Measurements from ENCODE around the gene OLFM2.

Gene OLFM2

DNA sequence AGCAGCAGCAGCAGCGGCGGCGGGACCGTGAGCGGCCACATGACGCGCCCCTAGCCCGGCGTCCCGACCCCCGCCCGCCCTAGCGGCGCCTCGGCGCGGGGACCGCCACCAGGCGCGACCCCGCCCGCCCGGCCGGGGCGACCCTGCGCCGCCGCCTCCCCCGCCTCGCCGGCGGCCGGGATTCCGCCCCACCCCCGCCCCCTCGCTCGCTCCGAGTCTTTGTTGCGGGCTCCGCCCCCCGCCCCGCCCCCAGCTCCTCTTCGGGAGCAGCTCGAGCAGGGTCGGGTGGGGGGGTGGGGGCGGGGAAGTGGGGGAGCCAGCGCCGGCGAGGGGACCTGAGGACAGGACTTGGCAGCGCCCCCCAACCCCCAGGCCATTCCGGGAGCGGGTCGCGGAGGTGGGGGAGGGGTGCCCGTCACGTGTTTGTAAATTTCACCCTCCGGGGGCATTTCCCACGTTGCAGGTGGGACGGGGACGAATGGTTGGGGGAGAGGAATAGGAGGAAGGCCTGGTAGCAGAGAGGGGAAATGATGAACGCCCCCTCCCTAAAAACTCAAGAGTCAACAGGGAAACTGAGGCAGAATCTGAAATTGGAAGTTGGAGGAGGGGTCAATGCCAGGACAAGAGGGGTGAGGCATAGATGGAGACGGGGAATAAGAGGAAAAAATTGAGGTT is at the start of gene OLFM2:
Gene OLFM2 (minus strand): TSS at position 190 of the 675 bp plus-strand sequence. CDS start 149 bp downstream, at position 41.
- H3K36me3 ChIP-seq (ENCODE audit: insufficient read depth), result no peaks in the 10 kb centered on the region
- peaks cover 49% of the 10 kb centered on the region for H3K27me3 ChIP-seq (ENCODE audit: insufficient read depth, low read depth)
- H3K4me3 ChIP-seq (IDR thresholded peaks at IDR 0.05; ENCODE audit: insufficient read depth, low read depth, low read length), result no peak within 1 kb of the TSS
- H3K4me1 ChIP-seq (ENCODE audit: low read depth, poor library complexity, severe bottlenecking), result no peaks in the 10 kb centered on the region
- no peaks in the 10 kb centered on the region for H4K20me1 ChIP-seq (ENCODE audit: insufficient read depth)
- no peak within 1 kb of the TSS for H2AFZ ChIP-seq (ENCODE audit: low read depth)
- no peak within 1 kb of the TSS for H3K4me2 ChIP-seq
- no peak within 1 kb of the TSS for H3K9ac ChIP-seq
- H3K27ac ChIP-seq, result no peak within 1 kb of the TSS
- TF ChIP-seq, protein P1, sequence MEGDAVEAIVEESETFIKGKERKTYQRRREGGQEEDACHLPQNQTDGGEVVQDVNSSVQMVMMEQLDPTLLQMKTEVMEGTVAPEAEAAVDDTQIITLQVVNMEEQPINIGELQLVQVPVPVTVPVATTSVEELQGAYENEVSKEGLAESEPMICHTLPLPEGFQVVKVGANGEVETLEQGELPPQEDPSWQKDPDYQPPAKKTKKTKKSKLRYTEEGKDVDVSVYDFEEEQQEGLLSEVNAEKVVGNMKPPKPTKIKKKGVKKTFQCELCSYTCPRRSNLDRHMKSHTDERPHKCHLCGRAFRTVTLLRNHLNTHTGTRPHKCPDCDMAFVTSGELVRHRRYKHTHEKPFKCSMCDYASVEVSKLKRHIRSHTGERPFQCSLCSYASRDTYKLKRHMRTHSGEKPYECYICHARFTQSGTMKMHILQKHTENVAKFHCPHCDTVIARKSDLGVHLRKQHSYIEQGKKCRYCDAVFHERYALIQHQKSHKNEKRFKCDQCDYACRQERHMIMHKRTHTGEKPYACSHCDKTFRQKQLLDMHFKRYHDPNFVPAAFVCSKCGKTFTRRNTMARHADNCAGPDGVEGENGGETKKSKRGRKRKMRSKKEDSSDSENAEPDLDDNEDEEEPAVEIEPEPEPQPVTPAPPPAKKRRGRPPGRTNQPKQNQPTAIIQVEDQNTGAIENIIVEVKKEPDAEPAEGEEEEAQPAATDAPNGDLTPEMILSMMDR (conservative IDR thresholded peaks at IDR 0.05; ENCODE audit: low read depth, low read length), result no peak
- H3K79me2 ChIP-seq (ENCODE audit: insufficient read depth, low read depth), result no peaks in the 10 kb centered on the region

DNA sequence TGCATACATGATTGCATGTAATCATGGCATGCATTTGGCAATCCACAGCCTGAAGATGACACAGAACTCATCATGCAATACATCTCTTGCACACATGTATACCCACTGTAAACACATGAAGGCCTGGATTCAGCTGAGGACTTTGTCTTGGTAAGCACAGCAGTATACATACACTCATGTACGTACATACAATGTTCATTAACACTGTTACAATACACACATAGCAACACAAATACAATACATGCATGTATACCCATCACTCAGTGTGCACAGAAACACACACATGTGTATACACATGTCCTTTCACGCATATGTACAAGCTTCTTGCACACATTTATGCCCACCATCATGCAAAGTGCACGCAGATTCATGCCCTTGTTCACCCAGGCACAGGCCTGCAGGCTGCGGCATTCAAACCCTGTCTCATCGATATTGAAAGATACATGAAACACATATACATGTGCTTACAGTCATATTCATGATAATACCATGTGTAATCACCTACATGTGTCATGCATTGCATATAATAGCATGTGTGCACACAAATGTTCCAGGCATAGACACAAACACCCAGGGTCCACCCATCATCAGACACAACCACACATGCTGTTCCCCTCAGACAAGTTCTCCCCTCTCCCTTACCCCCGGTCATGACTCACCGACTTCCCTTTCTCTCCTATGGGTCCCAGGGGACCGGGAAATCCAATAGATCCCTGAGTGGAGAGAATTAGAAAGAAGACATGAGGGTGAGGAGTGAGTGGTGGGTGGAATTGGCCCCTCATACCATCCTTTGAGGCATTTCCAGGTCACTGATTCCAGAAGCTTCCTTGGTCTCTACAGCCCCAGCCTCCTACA is 45.3 kb upstream of the OLFM2 start:
- TF ChIP-seq, protein P1 (conservative IDR thresholded peaks at IDR 0.05; ENCODE audit: low read depth, low read length), result no peak
- no peaks in the 10 kb centered on the region for H3K79me2 ChIP-seq (ENCODE audit: insufficient read depth, low read depth)
- H3K27ac ChIP-seq, result no peak overlapping the region
- no peak overlapping the region for H2AFZ ChIP-seq (ENCODE audit: low read depth)
- no peak overlapping the region for H3K4me2 ChIP-seq
- no peak overlapping the region for H3K4me3 ChIP-seq (IDR thresholded peaks at IDR 0.05; ENCODE audit: insufficient read depth, low read depth, low read length)
- no peaks in the 10 kb centered on the region for H4K20me1 ChIP-seq (ENCODE audit: insufficient read depth)
- H3K27me3 ChIP-seq (ENCODE audit: insufficient read depth, low read depth), result peaks cover 12% of the 10 kb centered on the region
- H3K9ac ChIP-seq, result no peak overlapping the region
- no peaks in the 10 kb centered on the region for H3K4me1 ChIP-seq (ENCODE audit: low read depth, poor library complexity, severe bottlenecking)
- no peaks in the 10 kb centered on the region for H3K36me3 ChIP-seq (ENCODE audit: insufficient read depth)

DNA sequence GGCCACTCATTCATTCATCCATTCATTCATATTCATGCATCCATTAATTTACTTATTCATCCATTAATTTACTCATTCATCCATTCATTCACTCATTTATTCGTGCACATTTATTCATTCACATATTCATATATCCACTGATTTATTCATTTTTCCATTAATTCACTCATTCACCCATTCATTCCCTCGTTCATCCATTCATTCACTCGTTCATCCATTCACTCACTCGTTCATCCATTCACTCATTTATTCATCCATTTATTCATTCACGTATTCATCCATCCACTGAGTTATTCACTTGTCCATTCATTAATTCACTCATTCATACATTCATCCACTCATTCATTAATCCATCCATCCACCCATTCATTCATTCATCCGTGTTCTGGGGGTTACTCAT is 35.8 kb upstream of the OLFM2 start:
- no peak overlapping the region for H2AFZ ChIP-seq (ENCODE audit: low read depth)
- H3K27me3 ChIP-seq (ENCODE audit: insufficient read depth, low read depth), result peaks cover 25% of the 10 kb centered on the region; the same call in 1 of the 2 replicates
- H3K9ac ChIP-seq, result no peak overlapping the region
- H4K20me1 ChIP-seq (ENCODE audit: insufficient read depth), result no peaks in the 10 kb centered on the region
- no peaks in the 10 kb centered on the region for H3K4me1 ChIP-seq (ENCODE audit: low read depth, poor library complexity, severe bottlenecking)
- no peak overlapping the region for H3K4me2 ChIP-seq
- H3K79me2 ChIP-seq (ENCODE audit: insufficient read depth, low read depth), result no peaks in the 10 kb centered on the region
- TF ChIP-seq, protein P1 (conservative IDR thresholded peaks at IDR 0.05; ENCODE audit: low read depth, low read length), result no peak
- no peaks in the 10 kb centered on the region for H3K36me3 ChIP-seq (ENCODE audit: insufficient read depth)
- H3K4me3 ChIP-seq (IDR thresholded peaks at IDR 0.05; ENCODE audit: insufficient read depth, low read depth, low read length), result no peak overlapping the region
- H3K27ac ChIP-seq, result no peak overlapping the region

DNA sequence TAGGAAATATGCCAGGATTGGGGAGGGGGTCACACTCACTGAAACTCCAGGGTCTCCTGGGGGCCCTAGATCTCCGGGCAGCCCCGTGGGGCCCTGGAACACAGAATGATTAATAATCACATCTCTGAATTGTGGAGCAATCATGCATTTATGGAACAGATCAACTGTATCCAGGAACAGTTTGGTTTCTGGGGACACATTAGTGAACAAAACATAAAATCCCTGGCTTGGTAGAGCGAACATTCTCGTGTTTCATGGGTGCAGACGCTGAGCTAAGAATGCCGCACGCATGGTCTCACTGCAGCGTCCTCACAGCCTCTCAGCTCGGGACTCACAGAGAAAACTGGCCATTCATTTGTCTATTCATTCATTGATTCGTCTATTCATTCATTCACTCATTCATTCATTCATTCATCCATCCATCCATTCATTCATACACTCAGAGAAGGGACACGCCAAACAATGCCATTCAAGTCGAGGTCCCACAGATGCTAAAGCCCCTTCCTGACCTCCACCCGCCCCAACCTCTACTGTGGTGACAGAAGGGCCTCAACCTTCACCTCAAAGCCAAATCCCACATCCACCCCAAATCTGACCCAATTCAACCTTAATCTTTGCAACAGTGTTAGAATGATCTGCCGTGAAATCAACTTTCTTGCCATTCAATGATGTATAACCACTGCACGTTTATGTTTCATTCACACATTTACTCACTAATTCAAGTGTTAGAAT is 35.0 kb upstream of the OLFM2 start:
- TF ChIP-seq, protein P1 (conservative IDR thresholded peaks at IDR 0.05; ENCODE audit: low read depth, low read length), result no peak
- Histone ChIP-seq H3K27ac (no peak overlapping the region), H2AFZ (ENCODE audit: low read depth) (no peak overlapping the region), H3K4me2 (no peak overlapping the region), H3K36me3 (ENCODE audit: insufficient read depth) (no peaks in the 10 kb centered on the region), H3K9ac (no peak overlapping the region), H3K79me2 (ENCODE audit: insufficient read depth, low read depth) (no peaks in the 10 kb centered on the region), H3K27me3 (ENCODE audit: insufficient read depth, low read depth) (peaks cover 22% of the 10 kb centered on the region; the same call in 1 of the 2 replicates), H3K4me3 (IDR thresholded peaks at IDR 0.05; ENCODE audit: insufficient read depth, low read depth, low read length) (no peak overlapping the region), H3K4me1 (ENCODE audit: low read depth, poor library complexity, severe bottlenecking) (no peaks in the 10 kb centered on the region), H4K20me1 (ENCODE audit: insufficient read depth) (no peaks in the 10 kb centered on the region)
